Measurements from ENCODE around the gene SMOC1. TPM values are rescaled to one million over a fixed set of nuclear protein-coding genes. Genes with fewer than 3 reads are reported as not detected.

Gene SMOC1
- total and polyA plus RNA-seq, 2 of the 8 experiments (the other 6 are each of a cell fraction or from before 2014, with no cell fraction given) = 1.6 to 2.4 TPM

GRCh38 chr14:69879175-69880043, at the start of gene SMOC1 (continued):
- no peak for TF ChIP-seq CHD7 (IDR thresholded peaks at IDR 0.05; ENCODE audit: insufficient replicate concordance, low read length)
- no peak for TF ChIP-seq SIRT6 (IDR thresholded peaks at IDR 0.05; ENCODE audit: low read length)

All from H1 (cell line).